NCI-H524 (cell line): ENCODE measurements around the gene CLCN6.

ENCODE experiments used
- DNase-seq, 2 experiments: peaks; one replicate each; lab custom pipeline; 2025; lab: John Stamatoyannopoulos, UW

Gene CLCN6

GRCh38 chr1:11779715-11780379 is 26.1 kb upstream of the CLCN6 start:
- no peak for DNase-seq

- DNase-seq, result no peak
These were observed 25.4 kb upstream of the CLCN6 start for GRCh38 chr1:11780380-11781147.

GRCh38 chr1:11781297-11781696 is 24.7 kb upstream of the CLCN6 start:
- DNase-seq, result no peak

- DNase-seq, result no peak
These were observed 23.8 kb upstream of the CLCN6 start for GRCh38 chr1:11782127-11782708.

GRCh38 chr1:11783556-11783955 is 22.4 kb upstream of the CLCN6 start:
- DNase-seq, result no peak

DNA sequence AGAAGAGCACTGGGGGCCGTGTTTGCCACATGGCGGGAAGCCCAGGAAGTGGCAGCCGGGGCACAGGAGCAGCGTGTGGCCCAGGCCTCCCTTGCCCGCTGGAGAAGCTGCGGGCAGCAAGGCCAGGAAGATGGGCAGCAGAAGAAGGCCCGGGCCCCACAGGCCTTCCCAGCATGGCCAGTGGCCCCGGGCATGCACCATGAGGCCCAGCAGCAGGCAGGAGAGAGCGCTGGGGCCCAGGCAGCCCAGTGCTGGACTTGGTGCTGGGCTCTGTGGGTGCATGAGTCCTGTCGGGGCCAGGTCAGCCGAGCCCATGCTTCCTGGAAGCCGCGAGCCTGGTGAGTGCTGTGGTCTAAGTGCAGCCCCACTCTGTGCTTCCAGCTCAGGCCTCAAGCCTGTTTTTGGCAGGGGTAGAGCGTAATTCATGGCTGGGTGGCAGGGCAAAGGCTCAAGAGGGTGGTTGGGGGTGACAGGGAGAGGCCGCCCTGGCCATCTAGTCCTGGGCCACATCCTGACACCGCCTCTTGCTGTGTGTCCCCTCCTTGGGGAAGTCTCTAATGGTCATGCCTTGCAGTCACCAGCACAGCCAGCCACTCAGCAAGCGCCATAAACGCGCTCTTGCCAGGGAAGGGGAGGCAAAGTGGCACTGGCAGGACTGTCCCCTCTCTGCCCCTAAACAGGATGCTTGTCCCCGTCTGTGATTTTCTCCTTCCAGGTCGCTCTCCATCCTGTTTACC is 21.6 kb upstream of the CLCN6 start:
- no peak for DNase-seq

DNA sequence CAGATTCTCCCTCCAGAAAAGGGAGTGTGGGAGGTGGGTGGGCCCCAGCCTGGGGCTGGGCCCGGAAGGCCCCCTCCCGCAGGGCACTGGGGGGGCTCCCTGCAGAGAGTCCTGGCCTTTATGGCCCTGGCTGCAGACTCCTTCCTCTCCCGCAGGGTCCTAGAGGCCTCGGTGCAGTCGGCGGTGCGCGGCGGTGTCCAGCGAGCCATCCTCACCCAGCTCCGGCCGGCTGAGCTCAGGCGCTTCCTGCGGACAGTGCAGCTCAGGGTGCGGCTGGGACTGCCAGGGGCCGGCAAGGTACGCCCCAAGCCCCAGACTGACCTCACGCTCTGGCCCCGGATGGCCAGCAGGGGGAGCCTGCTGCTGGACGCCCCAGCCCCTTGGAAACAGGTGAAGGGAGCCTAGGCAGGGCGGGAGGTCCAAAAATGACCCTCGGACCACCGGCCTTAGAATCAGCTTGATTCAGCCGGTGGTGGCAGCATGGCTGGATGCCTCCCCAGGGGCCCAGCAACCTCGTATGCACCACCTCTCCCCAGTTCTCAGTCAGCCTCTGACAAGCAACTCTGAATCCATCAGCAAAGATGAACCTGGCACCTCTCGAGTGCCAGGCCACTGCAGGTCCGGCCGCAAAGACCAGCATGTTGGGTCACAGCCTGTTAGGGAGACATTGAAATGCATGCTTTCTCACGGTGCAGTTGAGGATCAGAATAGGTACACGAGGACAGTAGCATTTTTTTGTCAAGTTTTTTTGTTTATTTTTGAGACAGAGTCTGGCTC is 20.8 kb upstream of the CLCN6 start:
- peak in 1 of 2 experiments; percentile 17 for DNase-seq

DNA sequence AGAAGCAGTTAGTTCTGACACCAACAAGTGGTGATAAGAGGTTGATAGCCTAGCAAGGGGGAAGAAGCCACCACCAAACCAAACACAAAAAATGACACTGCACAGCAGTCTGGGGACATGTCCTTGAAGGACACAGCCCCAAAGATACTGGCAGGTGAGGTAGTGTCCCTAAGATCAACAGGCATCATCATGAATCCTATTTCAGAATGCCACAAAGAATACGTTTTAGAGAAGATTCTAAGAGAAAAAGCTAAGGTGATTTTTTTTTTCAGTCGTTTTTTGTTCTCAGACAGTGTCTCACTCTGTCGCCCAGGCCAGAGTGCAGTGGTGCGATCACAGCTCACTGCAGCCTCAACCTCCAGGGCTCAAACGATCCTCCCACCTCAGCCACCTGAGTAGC is 19.8 kb upstream of the CLCN6 start:
- no peak for DNase-seq

DNA sequence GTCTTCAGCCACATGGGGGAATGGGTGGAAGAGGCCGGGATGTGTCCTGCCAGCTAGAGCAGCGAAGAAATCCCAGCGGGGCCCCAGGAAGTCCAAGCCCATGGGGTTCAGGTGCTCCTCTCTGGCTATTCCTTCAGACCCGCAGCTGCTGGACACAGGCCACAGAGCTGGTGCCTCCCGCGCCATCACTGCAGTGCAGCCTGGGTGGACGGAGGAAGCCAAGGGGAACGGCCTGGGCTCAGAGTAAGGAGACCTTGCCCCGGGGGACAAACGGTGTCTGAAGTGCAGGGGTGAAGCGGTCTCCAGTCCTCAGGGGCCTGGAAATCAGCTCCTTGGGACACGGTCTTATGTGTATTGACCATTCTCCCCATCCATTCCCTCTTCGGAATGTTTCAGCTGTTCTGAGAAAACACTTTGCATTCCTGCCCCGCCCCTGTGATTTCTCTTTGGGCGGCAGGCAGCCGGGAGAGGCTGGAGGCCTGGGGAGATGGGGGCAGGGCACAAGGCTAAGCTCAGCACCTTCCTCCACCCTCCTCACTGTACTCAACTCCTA is 18.7 kb upstream of the CLCN6 start:
- no peak for DNase-seq

DNA sequence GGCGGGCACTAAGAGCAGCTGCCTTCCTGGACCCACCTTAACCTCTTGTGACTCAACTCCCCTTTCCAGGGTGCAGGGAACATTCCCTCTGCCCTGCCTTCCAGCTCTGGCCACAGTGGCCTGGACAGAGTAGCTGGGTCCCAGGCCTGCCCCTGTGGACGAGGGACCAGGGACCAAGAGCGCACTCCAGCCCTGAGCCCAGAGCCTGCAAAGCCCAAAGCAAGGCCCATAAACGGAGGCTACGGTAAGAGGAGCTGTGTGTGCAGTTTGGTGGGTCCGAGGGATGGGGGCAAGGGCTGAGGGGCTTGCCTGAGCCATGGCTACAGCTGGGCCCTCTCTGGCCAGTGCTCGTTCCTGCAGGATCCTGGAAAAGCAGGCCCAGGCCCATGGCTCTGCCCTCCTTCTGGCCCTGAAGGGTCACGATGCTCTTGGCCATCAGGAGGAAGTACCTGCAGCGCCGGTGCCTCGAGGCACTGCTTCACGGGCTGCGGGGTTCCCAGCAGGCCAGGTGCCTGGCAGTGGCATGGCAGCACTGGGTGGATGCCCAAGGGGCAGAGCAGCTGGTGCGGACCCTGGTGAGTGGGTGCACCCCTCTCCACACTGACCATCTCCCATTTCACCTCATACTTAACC is 18.1 kb upstream of the CLCN6 start:
- no peak for DNase-seq

DNA sequence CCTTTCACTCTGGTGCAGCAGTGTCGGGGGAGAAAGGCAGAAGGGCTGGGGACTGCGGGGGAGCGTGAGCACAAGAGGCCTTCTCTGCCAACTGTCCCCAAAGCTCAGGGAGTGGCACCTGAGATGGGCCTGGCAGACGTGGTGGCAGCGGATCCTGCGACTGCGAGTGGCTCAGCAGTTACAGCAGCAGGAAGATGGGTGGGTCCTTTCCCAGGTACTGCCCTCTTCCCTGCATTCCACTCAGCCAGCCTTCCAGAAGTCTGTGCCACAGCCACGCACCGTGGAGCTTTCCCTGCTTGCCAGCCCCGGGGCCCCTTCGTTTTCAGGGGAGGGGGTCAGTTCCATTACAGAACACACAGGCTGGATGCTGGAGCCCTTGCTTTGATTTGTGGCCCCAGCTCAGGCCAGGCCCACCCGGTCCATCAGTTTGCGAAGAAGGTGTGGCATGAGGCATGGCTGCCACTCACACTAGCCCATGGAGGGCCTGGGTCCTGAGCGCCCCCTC is 17.4 kb upstream of the CLCN6 start:
- DNase-seq, result no peak

DNA sequence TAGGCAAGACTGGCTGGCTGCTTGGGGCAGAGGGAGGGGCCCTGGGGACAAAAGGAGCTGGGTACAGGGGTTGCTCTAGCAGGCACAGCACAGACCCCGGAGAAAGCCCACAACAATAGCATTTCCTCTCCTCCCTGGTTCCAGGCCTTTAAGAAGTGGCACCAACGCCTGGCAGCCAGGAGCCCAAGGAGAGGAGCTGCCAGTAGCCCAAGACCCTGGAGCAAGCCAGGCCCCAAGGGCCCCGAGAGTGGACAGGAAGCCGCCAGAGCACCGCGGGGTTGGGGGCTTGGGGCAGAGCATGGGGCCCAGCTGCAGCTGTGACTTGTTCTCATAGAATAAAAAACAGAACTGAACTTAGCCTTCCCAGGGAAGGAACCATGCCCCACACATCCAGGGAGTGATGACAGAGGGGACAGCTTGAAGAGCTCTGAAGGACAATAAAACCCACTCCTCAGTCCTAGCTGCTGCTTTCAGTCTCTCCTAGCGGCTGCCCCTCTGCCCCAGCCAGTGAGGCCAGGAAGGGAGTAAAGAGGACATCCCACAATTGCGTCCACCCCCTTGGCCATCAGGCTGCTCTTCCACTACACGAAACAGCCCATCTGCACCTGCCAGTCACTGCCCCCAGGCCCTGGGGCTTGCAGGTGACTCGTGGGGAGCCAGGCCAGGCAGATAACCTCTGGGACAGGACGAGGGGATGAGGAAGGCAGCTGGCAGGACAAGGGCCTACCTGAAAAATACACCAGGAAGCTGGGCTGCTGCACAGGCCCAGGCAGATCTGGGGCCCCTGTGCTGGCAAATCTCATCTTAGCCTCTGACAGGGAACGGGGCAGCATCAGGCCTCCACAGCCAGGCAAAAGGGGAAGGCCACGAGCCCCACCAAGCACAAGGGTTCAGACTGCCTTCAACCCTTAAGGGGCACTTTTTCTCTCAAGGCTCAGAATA is 16.6 kb upstream of the CLCN6 start:
- DNase-seq, result no peak

- DNase-seq, result no peak
These were observed 15.7 kb upstream of the CLCN6 start for GRCh38 chr1:11790101-11790879.

DNA sequence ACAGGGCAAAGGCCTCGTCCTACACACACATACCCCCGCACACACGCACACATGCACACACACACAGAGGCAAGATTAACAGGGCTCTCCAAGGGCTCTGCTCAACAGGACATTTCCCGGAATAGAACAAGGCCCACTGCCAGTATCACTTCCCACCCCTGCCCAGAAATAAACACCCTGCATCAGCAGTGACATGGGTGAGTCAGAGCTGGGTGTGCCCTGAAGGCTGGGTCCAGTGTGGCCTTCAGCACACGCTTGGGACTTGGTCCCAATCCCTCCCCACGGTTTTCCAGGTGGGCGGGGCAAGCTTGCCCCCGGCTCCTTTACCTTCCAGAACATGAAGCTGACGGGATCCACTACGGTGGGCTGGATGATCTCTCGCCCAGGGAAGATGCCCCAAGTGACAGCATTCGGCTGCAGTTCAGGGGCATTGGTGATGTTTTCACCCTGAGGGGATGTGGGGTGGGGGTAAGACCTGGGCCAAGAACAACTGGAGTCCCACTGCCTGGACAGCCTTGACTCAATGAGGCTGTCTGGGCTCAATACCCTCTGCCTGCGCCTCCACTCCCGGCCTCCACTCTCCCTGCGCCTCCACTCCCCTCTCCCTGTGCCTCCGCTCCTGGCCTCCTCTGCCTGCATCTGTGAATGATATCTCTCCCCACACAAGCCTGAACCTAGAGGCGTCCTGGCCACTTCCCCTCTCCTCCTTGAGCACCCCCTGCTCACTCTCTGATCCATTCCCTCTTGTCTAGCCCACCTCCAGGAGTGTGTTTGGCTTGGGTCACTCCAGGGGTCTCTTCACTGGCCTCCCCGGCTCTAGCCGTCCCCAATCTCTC is 14.9 kb upstream of the CLCN6 start:
- DNase-seq, result no peak

- DNase-seq, result no peak
These were observed 13.9 kb upstream of the CLCN6 start for GRCh38 chr1:11792106-11792505.

DNA sequence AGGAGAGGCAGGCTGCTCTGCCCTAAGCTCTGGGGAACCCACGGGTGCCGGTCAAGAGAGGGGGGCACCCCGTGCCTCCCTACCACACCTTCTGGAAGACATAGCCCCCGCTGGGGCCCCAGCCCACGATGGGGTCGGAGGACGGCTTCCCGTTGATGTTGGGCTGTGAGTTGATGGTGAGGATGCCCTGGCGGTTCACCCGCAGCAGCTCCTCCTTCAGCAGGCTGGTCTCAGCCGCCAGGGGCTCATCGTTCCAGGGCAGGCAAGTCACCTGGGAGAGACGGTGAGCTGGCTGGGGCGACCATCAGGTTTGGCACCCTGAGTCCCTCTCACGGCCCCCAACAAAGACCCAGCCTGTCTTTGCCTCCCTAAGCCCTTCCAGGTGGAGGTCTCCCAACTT is 12.2 kb upstream of the CLCN6 start:
- no peak for DNase-seq

DNA sequence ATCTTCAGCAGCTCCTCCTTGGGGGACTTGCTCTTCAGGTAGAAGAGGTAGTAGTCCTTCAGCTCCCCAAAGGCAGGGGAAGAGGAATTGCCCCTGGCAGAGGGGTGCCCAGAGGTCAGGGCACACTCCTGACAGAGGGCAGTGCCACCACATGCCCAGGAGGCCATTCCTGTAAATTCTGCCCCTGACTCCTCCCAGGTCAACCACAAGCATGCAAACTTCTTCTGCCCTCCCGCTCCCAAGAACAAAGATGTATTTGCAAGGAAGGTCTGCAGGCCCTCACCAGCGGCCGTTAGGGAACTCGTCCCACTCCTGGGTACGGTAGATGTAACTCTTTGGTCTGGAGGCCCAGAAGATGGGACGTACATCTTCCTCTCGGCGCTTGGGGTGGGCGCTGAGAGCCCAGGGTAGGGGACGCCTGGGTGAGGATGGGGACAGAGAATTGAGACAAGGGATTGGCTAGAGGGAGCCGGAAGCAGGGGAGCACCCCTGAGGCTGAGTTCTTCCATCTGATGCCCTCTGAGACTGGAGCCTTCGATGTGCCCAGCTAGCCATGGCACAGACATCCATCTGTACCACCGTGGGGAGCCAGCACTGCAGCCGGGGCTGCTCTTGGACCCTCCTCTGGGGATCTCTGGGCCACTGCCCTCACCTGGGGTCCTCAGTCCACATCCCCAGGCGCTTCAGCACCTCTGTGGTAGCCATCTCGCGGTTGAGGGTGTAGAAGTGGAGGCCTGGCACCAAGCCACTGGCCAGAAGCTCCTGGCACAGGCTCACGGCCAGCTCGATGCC is 11.3 kb upstream of the CLCN6 start:
- no peak for DNase-seq
